ENCODE data around the gene DYRK3. TPM values are rescaled to one million over a fixed set of nuclear protein-coding genes. Genes with fewer than 3 reads are reported as not detected.

Gene DYRK3
- total RNA-seq, 2 donors from 2014 or later, result 16.5 to 20.6 TPM

- DNase-seq (ENCODE audit: low spot score), result no peak
- TF ChIP-seq, protein P1, sequence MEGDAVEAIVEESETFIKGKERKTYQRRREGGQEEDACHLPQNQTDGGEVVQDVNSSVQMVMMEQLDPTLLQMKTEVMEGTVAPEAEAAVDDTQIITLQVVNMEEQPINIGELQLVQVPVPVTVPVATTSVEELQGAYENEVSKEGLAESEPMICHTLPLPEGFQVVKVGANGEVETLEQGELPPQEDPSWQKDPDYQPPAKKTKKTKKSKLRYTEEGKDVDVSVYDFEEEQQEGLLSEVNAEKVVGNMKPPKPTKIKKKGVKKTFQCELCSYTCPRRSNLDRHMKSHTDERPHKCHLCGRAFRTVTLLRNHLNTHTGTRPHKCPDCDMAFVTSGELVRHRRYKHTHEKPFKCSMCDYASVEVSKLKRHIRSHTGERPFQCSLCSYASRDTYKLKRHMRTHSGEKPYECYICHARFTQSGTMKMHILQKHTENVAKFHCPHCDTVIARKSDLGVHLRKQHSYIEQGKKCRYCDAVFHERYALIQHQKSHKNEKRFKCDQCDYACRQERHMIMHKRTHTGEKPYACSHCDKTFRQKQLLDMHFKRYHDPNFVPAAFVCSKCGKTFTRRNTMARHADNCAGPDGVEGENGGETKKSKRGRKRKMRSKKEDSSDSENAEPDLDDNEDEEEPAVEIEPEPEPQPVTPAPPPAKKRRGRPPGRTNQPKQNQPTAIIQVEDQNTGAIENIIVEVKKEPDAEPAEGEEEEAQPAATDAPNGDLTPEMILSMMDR (IDR thresholded peaks at IDR 0.05), result no peak
- peaks cover 0 to 73% of the 10 kb centered on the region in 2 donors for H3K4me1 ChIP-seq
- H3K4me3 ChIP-seq, result no peak overlapping the region
- no peaks in the 10 kb centered on the region for H3K9me3 ChIP-seq
- H3K27me3 ChIP-seq, result no peaks in the 10 kb centered on the region
- peak overlapping the region; percentile 77 for H3K27ac ChIP-seq
- H3K36me3 ChIP-seq, result no peaks in the 10 kb centered on the region
These were observed 18.6 kb downstream of the DYRK3 start for GRCh38 chr1:206653715-206654459.

- Histone ChIP-seq H3K27me3 (no peaks in the 10 kb centered on the region), H3K36me3 (no peaks in the 10 kb centered on the region), H3K27ac (peak overlapping the region; percentile 77), H3K9me3 (no peaks in the 10 kb centered on the region), H3K4me3 (no peak overlapping the region), H3K4me1 (peaks cover 0 to 71% of the 10 kb centered on the region in 2 donors)
- TF ChIP-seq, protein P1 (IDR thresholded peaks at IDR 0.05), result no peak
- no peak for DNase-seq (ENCODE audit: low spot score)
These were observed 19.5 kb downstream of the DYRK3 start for GRCh38 chr1:206654828-206655227.

- H3K9me3 ChIP-seq, result no peaks in the 10 kb centered on the region
- DNase-seq (ENCODE audit: low spot score), result no peak
- H3K27me3 ChIP-seq, result no peaks in the 10 kb centered on the region
- TF ChIP-seq, protein P1 (IDR thresholded peaks at IDR 0.05), result no peak
- H3K4me3 ChIP-seq, result no peak overlapping the region
- peak overlapping the region; percentile 77 for H3K27ac ChIP-seq
- H3K36me3 ChIP-seq, result no peaks in the 10 kb centered on the region
- peaks cover 0 to 71% of the 10 kb centered on the region in 2 donors for H3K4me1 ChIP-seq
These were observed 20.1 kb downstream of the DYRK3 start for GRCh38 chr1:206655471-206655882.

DNA sequence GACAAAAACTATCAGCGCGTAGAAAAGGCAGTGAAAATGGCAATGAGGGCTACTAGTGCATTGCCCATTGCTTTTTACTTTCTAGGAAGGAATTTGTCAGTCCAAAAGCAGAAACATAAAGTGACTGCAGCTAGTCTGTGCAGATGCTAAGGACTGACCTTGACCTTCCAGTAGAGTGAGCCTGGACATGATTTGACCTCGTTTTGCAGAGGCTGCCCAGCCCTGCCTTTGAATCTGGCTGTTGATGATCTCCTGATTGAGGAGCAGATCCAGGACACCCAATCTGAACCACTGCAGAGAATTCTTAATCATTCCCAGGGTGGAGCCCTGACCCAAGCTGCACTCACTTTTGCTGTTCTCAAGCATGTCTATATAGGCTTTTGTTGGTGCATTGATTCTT, 21.6 kb downstream of the DYRK3 start:
- peaks cover 0 to 76% of the 10 kb centered on the region in 2 donors for H3K4me1 ChIP-seq
- no peaks in the 10 kb centered on the region for H3K9me3 ChIP-seq
- DNase-seq (ENCODE audit: low spot score), result no peak
- H3K4me3 ChIP-seq, result no peak overlapping the region
- peak overlapping the region in 1 of 2 donors; percentile 98 for H3K27ac ChIP-seq
- no peaks in the 10 kb centered on the region for H3K36me3 ChIP-seq
- TF ChIP-seq, protein P1 (IDR thresholded peaks at IDR 0.05), result no peak
- no peaks in the 10 kb centered on the region for H3K27me3 ChIP-seq

GRCh38 chr1:206657751-206658150, 22.4 kb downstream of the DYRK3 start:
- peaks cover 0 to 80% of the 10 kb centered on the region in 2 donors for H3K4me1 ChIP-seq
- peak overlapping the region; percentile 90 to 98 for H3K27ac ChIP-seq
- TF ChIP-seq, protein P1 (IDR thresholded peaks at IDR 0.05), result no peak

More at GRCh38 chr1:206657751-206658150, 22.4 kb downstream of the DYRK3 start:
- H3K9me3 ChIP-seq, result no peaks in the 10 kb centered on the region
- H3K4me3 ChIP-seq, result no peak overlapping the region
- no peaks in the 10 kb centered on the region for H3K36me3 ChIP-seq
- DNase-seq (ENCODE audit: low spot score), result no peak
- no peaks in the 10 kb centered on the region for H3K27me3 ChIP-seq

All from right atrium auricular region (tissue), 2 donors.